Measurements from ENCODE around the gene TMEM252. TPM values are rescaled to one million over a fixed set of nuclear protein-coding genes. Genes with fewer than 3 reads are reported as not detected.

Gene TMEM252
- not detected for total RNA-seq
- not detected for total RNA-seq (2013)

GRCh38 chr9:68540712-68541535, at the start of gene TMEM252:
Gene TMEM252 (minus strand): TSS chr9:68540883. CDS start chr9:68540814, 69 bp downstream.
- no peak for ATAC-seq
- H3K9me3 Mint-ChIP-seq = no peaks in the 10 kb centered on the region
- peaks cover 6 to 13% of the 10 kb centered on the region in 2 donors for H3K27me3 Mint-ChIP-seq (ENCODE audit: low read depth in 2 of 2)
- H3K36me3 Mint-ChIP-seq = no peaks in the 10 kb centered on the region
- Histone ChIP-seq H3K9me3 (ENCODE audit: control insufficient read depth, insufficient read depth, low read length) (no peaks in the 10 kb centered on the region), H3K27me3 (ENCODE audit: control insufficient read depth, insufficient read depth, low read length) (no peaks in the 10 kb centered on the region), H3K36me3 (ENCODE audit: control insufficient read depth, insufficient read depth, low read length) (no peaks in the 10 kb centered on the region), H3K4me3 (ENCODE audit: low read length) (no peak within 1 kb of the TSS), H3K4me1 (ENCODE audit: control insufficient read depth, insufficient read depth, low read length) (peaks cover 1% of the 10 kb centered on the region), H3K27ac (ENCODE audit: low read length) (no peak within 1 kb of the TSS)
- intact Hi-C loops (cut with micrococcal nuclease) = no loop called here
- no peak for DNase-seq
- no peaks in the 10 kb centered on the region for H3K4me1 Mint-ChIP-seq
- no peak within 1 kb of the TSS for H3K4me3 Mint-ChIP-seq
- 58% methylated on average over 7 of the region's 8 CpGs for WGBS (ENCODE audit: insufficient coverage)
- TF ChIP-seq CTCF (IDR thresholded peaks at IDR 0.05) = no peak
- H3K27ac Mint-ChIP-seq = no peak within 1 kb of the TSS

GRCh38 chr9:68585034-68585761, 44.5 kb upstream of the TMEM252 start:
- ATAC-seq (no peak), DNase-seq (no peak)
- no peaks in the 10 kb centered on the region for H3K27me3 ChIP-seq (ENCODE audit: control insufficient read depth, insufficient read depth, low read length)
- Mint-ChIP-seq H3K4me1 (no peaks in the 10 kb centered on the region), H3K9me3 (no peaks in the 10 kb centered on the region), H3K27ac (no peak overlapping the region), H3K36me3 (no peaks in the 10 kb centered on the region), H3K27me3 (ENCODE audit: low read depth in 2 of 2) (peaks cover 0 to 10% of the 10 kb centered on the region in 2 donors), H3K4me3 (no peak overlapping the region)
- intact Hi-C loops (cut with micrococcal nuclease) = no loop called here
- TF ChIP-seq CTCF (IDR thresholded peaks at IDR 0.05) = no peak
- H3K36me3 ChIP-seq (ENCODE audit: control insufficient read depth, insufficient read depth, low read length) = no peaks in the 10 kb centered on the region
- H3K4me3 ChIP-seq (ENCODE audit: low read length) = no peak overlapping the region
- no peak overlapping the region for H3K27ac ChIP-seq (ENCODE audit: low read length)
- H3K9me3 ChIP-seq (ENCODE audit: control insufficient read depth, insufficient read depth, low read length) = no peaks in the 10 kb centered on the region
- 90% methylated on average over 13 of the region's 19 CpGs for WGBS (ENCODE audit: insufficient coverage)
- no peaks in the 10 kb centered on the region for H3K4me1 ChIP-seq (ENCODE audit: control insufficient read depth, insufficient read depth, low read length)

GRCh38 chr9:68584189-68585033, 43.7 kb upstream of the TMEM252 start:
- no peaks in the 10 kb centered on the region for H3K27me3 ChIP-seq (ENCODE audit: control insufficient read depth, insufficient read depth, low read length)
- 27% methylated on average over 15 of the region's 16 CpGs for WGBS (ENCODE audit: insufficient coverage)
- no peaks in the 10 kb centered on the region for H3K9me3 ChIP-seq (ENCODE audit: control insufficient read depth, insufficient read depth, low read length)
- Mint-ChIP-seq H3K27me3 (ENCODE audit: low read depth in 2 of 2) (peaks cover 0 to 9% of the 10 kb centered on the region in 2 donors), H3K27ac (no peak overlapping the region), H3K9me3 (no peaks in the 10 kb centered on the region), H3K4me3 (no peak overlapping the region), H3K36me3 (no peaks in the 10 kb centered on the region), H3K4me1 (no peaks in the 10 kb centered on the region)
- H3K36me3 ChIP-seq (ENCODE audit: control insufficient read depth, insufficient read depth, low read length) = no peaks in the 10 kb centered on the region
- intact Hi-C loops (cut with micrococcal nuclease) = loop anchor here (1.0 kb wide), 2 partner anchors 415 to 443 kb away; no protein-coding TSS in a partner anchor
- ATAC-seq (peak; percentile 100), DNase-seq (peak; percentile 71 to 94)
- no peak overlapping the region for H3K27ac ChIP-seq (ENCODE audit: low read length)
- H3K4me1 ChIP-seq (ENCODE audit: control insufficient read depth, insufficient read depth, low read length) = no peaks in the 10 kb centered on the region
- H3K4me3 ChIP-seq (ENCODE audit: low read length) = no peak overlapping the region
- peak; percentile 100 for TF ChIP-seq CTCF (IDR thresholded peaks at IDR 0.05)
